HL-60 (cell line): ENCODE results near the gene KCNMA1.

Experiments
- DNase-seq, 2 experiments: peaks; one replicate each; pipeline ENCODE4 v3.0.0-alpha.2; 2010 to 2020; ENCODE audit warnings: low read depth in 1 of 2, low spot score in 1 of 2
- H3K27ac ChIP-seq: fragments of 250-450 bp; sonication (Bioruptor Pico); replicated peaks from 2 replicates; pipeline ENCODE4 v1.5.1; 2020; ENCODE audit warnings: mild to moderate bottlenecking, moderate library complexity
- H3K27me3 ChIP-seq: fragments of 250-450 bp; sonication (Bioruptor Pico); 2 replicates; pipeline ENCODE4 v1.5.1; 2021; ENCODE audit warnings: mild to moderate bottlenecking, moderate library complexity; ENCODE audit not compliant: insufficient read depth, poor library complexity, severe bottlenecking
- H3K4me3 ChIP-seq: replicated peaks from 2 replicates; pipeline ENCODE4 v1.5.1; 2011; ENCODE audit warnings: mild to moderate bottlenecking, control low read depth, low read length; ENCODE audit not compliant: insufficient read depth
- CTCF ChIP-seq: IDR thresholded peaks from one replicate; pipeline ENCODE4 v1.5.1; 2011; ENCODE audit warnings: low read length, control low read depth, inconsistent platforms; ENCODE audit not compliant: insufficient read depth
- GABPA ChIP-seq: IDR thresholded peaks from 2 replicates; pipeline ENCODE4 v1.6.1; 2012; ENCODE audit warnings: low read depth
- POLR2AphosphoS5 ChIP-seq: IDR thresholded peaks from 2 replicates; pipeline ENCODE4 v1.6.1; 2012; ENCODE audit warnings: low read depth
- REST ChIP-seq: IDR thresholded peaks from 2 replicates; pipeline ENCODE4 v1.6.1; 2012; ENCODE audit warnings: low read depth; ENCODE audit not compliant: insufficient replicate concordance
- SPI1 ChIP-seq: IDR thresholded peaks from 2 replicates; pipeline ENCODE4 v1.6.1; 2012; ENCODE audit warnings: low read depth, mild to moderate bottlenecking, borderline replicate concordance

Gene KCNMA1

GRCh38 chr10:77577666-77578229 is 59.9 kb downstream of the KCNMA1 start:
- no peak for TF ChIP-seq POLR2AphosphoS5
- no peak for TF ChIP-seq SPI1
- TF ChIP-seq GABPA: no peak
- TF ChIP-seq CTCF: no peak
- Histone ChIP-seq H3K27ac (no peak overlapping the region), H3K4me3 (no peak overlapping the region), H3K27me3 (no peaks in the 10 kb centered on the region)
- no peak for DNase-seq

GRCh38 chr10:77576444-77577032 is 61.1 kb downstream of the KCNMA1 start:
- no peaks in the 10 kb centered on the region for H3K27me3 ChIP-seq
- TF ChIP-seq CTCF (no peak), REST (no peak), GABPA (no peak), SPI1 (no peak), POLR2AphosphoS5 (no peak)
- no peak overlapping the region for H3K4me3 ChIP-seq

GRCh38 chr10:77576007-77576367 is 61.6 kb downstream of the KCNMA1 start:
- H3K4me3 ChIP-seq: no peak overlapping the region
- no peak for TF ChIP-seq POLR2AphosphoS5
- TF ChIP-seq SPI1: no peak
- TF ChIP-seq REST: no peak
- no peak for TF ChIP-seq CTCF
- no peak for TF ChIP-seq GABPA
- no peaks in the 10 kb centered on the region for H3K27me3 ChIP-seq
- no peak overlapping the region for H3K27ac ChIP-seq
- no peak for DNase-seq

More at GRCh38 chr10:77576444-77577032, 61.1 kb downstream of the KCNMA1 start:
- DNase-seq: no peak
- H3K27ac ChIP-seq: no peak overlapping the region
